Parathyroid adenoma (tissue), 2 donors: ENCODE measurements around the gene DISC1.

Source experiments
- H2AFZ ChIP-seq: fragments of 300-600 bp; sonication (generic); one replicate; pipeline ENCODE4 v1.7.0; 2017; ENCODE audit warnings: antibody characterized with exemption, mild to moderate bottlenecking
- H3K27ac ChIP-seq: fragments of 300-600 bp; sonication (generic); one replicate; pipeline ENCODE4 v1.7.0; 2017
- H3K27me3 ChIP-seq: fragments of 300-600 bp; sonication (generic); one replicate; pipeline ENCODE4 v1.7.0; 2017; ENCODE audit warnings: low read length; ENCODE audit not compliant: control insufficient read depth, insufficient read depth
- H3K36me3 ChIP-seq: fragments of 300-600 bp; sonication (generic); one replicate; pipeline ENCODE4 v1.7.0; 2017; ENCODE audit warnings: low read length; ENCODE audit not compliant: control insufficient read depth, insufficient read depth
- H3K4me1 ChIP-seq: fragments of 300-600 bp; sonication (generic); one replicate; pipeline ENCODE4 v1.7.0; 2017; ENCODE audit warnings: control low read depth
- H3K4me2 ChIP-seq: fragments of 300-600 bp; sonication (generic); one replicate; pipeline ENCODE4 v1.7.0; 2017; ENCODE audit warnings: low read length
- H3K4me3 ChIP-seq: fragments of 300-600 bp; sonication (generic); one replicate; pipeline ENCODE4 v1.7.0; 2017; ENCODE audit warnings: low read depth, low read length
- H3K79me2 ChIP-seq: fragments of 300-600 bp; sonication (generic); one replicate; pipeline ENCODE4 v1.7.0; 2017; ENCODE audit warnings: control low read depth
- H3K9ac ChIP-seq: fragments of 300-600 bp; sonication (generic); one replicate; pipeline ENCODE4 v1.7.0; 2017; ENCODE audit warnings: mild to moderate bottlenecking
- H3K9me3 ChIP-seq: fragments of 300-600 bp; sonication (generic); one replicate; pipeline ENCODE4 v1.7.0; 2017; ENCODE audit warnings: low read length; ENCODE audit not compliant: control insufficient read depth
- CTCF ChIP-seq: fragments of 300-600 bp; sonication (generic); IDR thresholded peaks from one replicate; pipeline ENCODE4 v1.7.0; 2017; ENCODE audit warnings: antibody characterized with exemption, mild to moderate bottlenecking
- donor health status: primary hyperparathyroidism.

DISC1 gene

DNA sequence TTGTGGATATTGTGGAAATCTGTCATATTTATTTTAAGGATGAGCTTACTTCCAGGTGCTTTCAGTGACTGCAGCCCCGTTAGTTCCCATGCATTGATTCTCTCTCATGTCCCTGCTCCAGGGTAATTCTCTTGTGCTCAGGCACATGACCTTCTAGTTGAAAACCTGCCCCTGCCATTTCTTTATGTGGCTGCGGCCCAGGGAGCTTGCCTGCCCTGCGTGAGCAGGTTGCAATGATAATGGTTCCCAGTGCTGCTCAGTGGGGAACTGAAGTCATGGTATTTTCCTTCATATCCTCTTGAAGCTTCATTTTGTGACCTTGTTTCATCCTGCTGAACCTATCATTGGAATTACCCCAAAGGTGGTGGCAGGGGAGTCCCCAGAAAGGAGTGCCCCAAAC, 229.8 kb downstream of the DISC1 start:
- Histone ChIP-seq H2AFZ (no peak overlapping the region), H3K4me3 (no peak overlapping the region), H3K4me1 (no peaks in the 10 kb centered on the region), H3K9ac (no peak overlapping the region), H3K4me2 (no peak overlapping the region), H3K27me3 (no peaks in the 10 kb centered on the region), H3K79me2 (no peaks in the 10 kb centered on the region), H3K27ac (no peak overlapping the region), H3K9me3 (no peaks in the 10 kb centered on the region), H3K36me3 (no peaks in the 10 kb centered on the region)
- TF ChIP-seq CTCF, result no peak

DNA sequence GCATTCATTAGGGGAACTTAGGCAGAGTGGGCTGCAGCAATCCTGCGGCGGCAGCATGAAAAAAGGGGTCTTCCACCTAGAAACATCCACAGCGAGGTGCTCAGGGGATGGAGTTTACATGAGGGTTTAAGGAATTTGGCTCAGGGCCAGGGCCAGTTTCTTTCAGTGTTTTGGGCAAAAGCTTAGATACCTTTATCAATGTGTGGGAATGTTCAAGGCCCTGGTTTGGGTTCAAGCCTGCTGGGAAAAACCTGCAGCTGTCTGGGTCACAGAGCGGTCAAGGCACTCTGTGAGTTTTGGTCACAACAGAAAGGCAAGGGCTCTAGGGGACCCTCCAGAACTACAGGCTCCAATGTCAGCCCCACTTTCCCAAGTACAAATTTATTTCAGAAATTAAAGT, 230.3 kb downstream of the DISC1 start:
- Histone ChIP-seq H3K9ac (no peak overlapping the region), H3K36me3 (no peaks in the 10 kb centered on the region), H3K4me1 (no peaks in the 10 kb centered on the region), H3K79me2 (no peaks in the 10 kb centered on the region), H2AFZ (no peak overlapping the region), H3K4me3 (no peak overlapping the region), H3K9me3 (no peaks in the 10 kb centered on the region), H3K27me3 (no peaks in the 10 kb centered on the region), H3K27ac (no peak overlapping the region), H3K4me2 (no peak overlapping the region)
- TF ChIP-seq CTCF, result no peak

GRCh38 chr1:231857609-231858135, 231.1 kb downstream of the DISC1 start:
- Histone ChIP-seq H3K4me3 (no peak overlapping the region), H3K9ac (no peak overlapping the region), H3K27ac (no peak overlapping the region), H3K4me1 (no peaks in the 10 kb centered on the region), H3K36me3 (no peaks in the 10 kb centered on the region), H3K4me2 (no peak overlapping the region), H2AFZ (no peak overlapping the region), H3K9me3 (no peaks in the 10 kb centered on the region), H3K79me2 (no peaks in the 10 kb centered on the region), H3K27me3 (no peaks in the 10 kb centered on the region)
- no peak for TF ChIP-seq CTCF

GRCh38 chr1:231860221-231861088, 233.9 kb downstream of the DISC1 start:
- Histone ChIP-seq H3K27me3 (no peaks in the 10 kb centered on the region), H3K4me2 (no peak overlapping the region), H3K36me3 (no peaks in the 10 kb centered on the region), H2AFZ (no peak overlapping the region), H3K4me3 (no peak overlapping the region), H3K9ac (no peak overlapping the region), H3K79me2 (no peaks in the 10 kb centered on the region), H3K9me3 (no peaks in the 10 kb centered on the region), H3K27ac (no peak overlapping the region), H3K4me1 (no peaks in the 10 kb centered on the region)
- TF ChIP-seq CTCF, result no peak
